K562 (cell line): ENCODE measurements around the gene TPRG1L. TPM values are rescaled to one million over a fixed set of nuclear protein-coding genes. Genes with fewer than 3 reads are reported as not detected.

ENCODE experiments used
- ATAC-seq: fragments of 200-7000 bp; cut with Tn5 transposase; 3 replicates; pipeline ENCODE4 v1.9.1; 2020; ENCODE audit warnings: moderate library complexity
- BruUV-seq: library from RNA; stranded (reverse); fragments of 400-500 nt; replicated peaks from 2 replicates; lab custom pipeline; 2021; lab: Mats Ljungman, UMichigan
- CTCF ChIA-PET: fragments of 300-600 bp; formaldehyde crosslinking; extraction: SDS; loops from one replicate; lab custom pipeline; 2021; ENCODE audit warnings: low intra/inter-chr PET ratio; lab: Yijun Ruan, JAX
- POLR2A ChIA-PET: fragments of 300-600, 350-650 bp; sonication (Branson Sonifier 250); formaldehyde crosslinking; extraction: SDS; loops from one replicate; lab custom pipeline; 2021; ENCODE audit warnings: antibody characterized with exemption, inconsistent platforms; lab: Yijun Ruan, JAX
- DNase-seq, 4 experiments: peaks; one replicate each; pipeline versions ENCODE4 v3.0.0 to v3.0.0-alpha.2; 2011 to 2018; ENCODE audit warnings: low spot score in 3 of 4, mixed read lengths in 3 of 4; ENCODE audit errors: extremely low read depth in 1 of 4
- FAIRE-seq: peaks from 2 replicates; lab custom pipeline; 2011; peaks lifted over from hg19 to GRCh38; lab: Jason Lieb, UNC
- H2AFZ ChIP-seq: 2 replicates; pipeline ENCODE4 v1.6.0; 2011; ENCODE audit warnings: low read depth, low read length, control low read depth, inconsistent platforms
- H3K27ac ChIP-seq: fragments of 200-600 bp; 3 replicates; pipeline ENCODE4 v1.8.0; 2011; ENCODE audit warnings: low read depth, mild to moderate bottlenecking, control low read depth, inconsistent platforms, low read length, moderate library complexity, mixed read lengths; ENCODE audit errors: extremely low read depth
- H3K27me3 ChIP-seq, 2 experiments: fragments of 300-600 bp in 1 of 2; 2 replicates in 1 of 2; 3 replicates in 1 of 2; pipeline versions ENCODE4 v1.6.0 to v1.8.0; 2011; ENCODE audit warnings: inconsistent platforms in 2 of 2, low read length in 2 of 2, mild to moderate bottlenecking in 1 of 2, mixed read lengths in 1 of 2, moderate library complexity in 1 of 2; ENCODE audit not compliant: control insufficient read depth in 2 of 2, insufficient read depth in 2 of 2
- H3K36me3 ChIP-seq: fragments of 300-600 bp; 3 replicates; pipeline ENCODE4 v1.8.0; 2011; ENCODE audit warnings: mild to moderate bottlenecking, low read length, inconsistent platforms; ENCODE audit not compliant: control insufficient read depth, insufficient read depth
- H3K4me1 ChIP-seq, 2 experiments: fragments of 200-600 bp in 1 of 2; replicated peaks in 1 of 2; 2 replicates in 1 of 2; 3 replicates in 1 of 2; pipeline versions ENCODE4 v1.5.1 to v1.8.0; 2011; ENCODE audit warnings: inconsistent platforms in 2 of 2, low read length in 2 of 2, mild to moderate bottlenecking in 1 of 2, mixed read lengths in 1 of 2, moderate library complexity in 1 of 2; ENCODE audit not compliant: control insufficient read depth in 2 of 2, insufficient read depth in 2 of 2
- H3K4me2 ChIP-seq: 2 replicates; pipeline ENCODE4 v1.6.1; 2011; ENCODE audit warnings: low read length, control low read depth, inconsistent platforms, mixed read lengths; ENCODE audit not compliant: insufficient read depth
- H3K4me3 ChIP-seq: fragments of 200-600 bp; sonication (generic), shearing (Covaris generic); 2 replicates; pipeline ENCODE4 v1.5.1; 2016; ENCODE audit warnings: control low read depth, inconsistent platforms
- H3K79me2 ChIP-seq: fragments of 200-600 bp; 3 replicates; pipeline ENCODE4 v1.8.0; 2011; ENCODE audit warnings: low read length, inconsistent platforms; ENCODE audit not compliant: control insufficient read depth, insufficient read depth
- H3K9ac ChIP-seq, 2 experiments: 2 replicates each; pipeline versions ENCODE4 v1.6.0 to v1.6.1; 2011; ENCODE audit warnings: low read depth in 2 of 2, low read length in 2 of 2, control low read depth in 1 of 2, inconsistent platforms in 1 of 2, mild to moderate bottlenecking in 1 of 2, mixed read lengths in 1 of 2; ENCODE audit not compliant: insufficient read depth in 1 of 2
- H3K9me1 ChIP-seq: one replicate; pipeline ENCODE4 v1.6.0; 2011; ENCODE audit warnings: inconsistent platforms, mild to moderate bottlenecking, low read length, moderate library complexity; ENCODE audit not compliant: control insufficient read depth, insufficient read depth
- H3K9me3 ChIP-seq: replicated peaks from 2 replicates; pipeline ENCODE4 v1.5.1; 2011; ENCODE audit warnings: low read depth, low read length, inconsistent platforms; ENCODE audit not compliant: control insufficient read depth, insufficient read depth
- H4K20me1 ChIP-seq: replicated peaks from 2 replicates; pipeline ENCODE4 v1.6.1; 2011; ENCODE audit warnings: low read length, inconsistent platforms, mixed read lengths; ENCODE audit not compliant: control insufficient read depth, insufficient read depth
- FOS ChIP-seq: IDR thresholded peaks from 3 replicates; pipeline ENCODE4 v1.6.1; 2011; ENCODE audit not compliant: insufficient read length; ENCODE audit errors: extremely low read depth
- GABPB2 ChIP-seq: fragments of 250-450 bp; sonication (Bioruptor Pico); conservative IDR thresholded peaks from 2 replicates; pipeline ENCODE4 v1.5.1; 2021; ENCODE audit warnings: mild to moderate bottlenecking
- NFE2L1 ChIP-seq: fragments of 450-650 bp; IDR thresholded peaks from 2 replicates; pipeline ENCODE4 v1.6.1; 2016; ENCODE audit warnings: missing genetic modification characterization, low read depth, mild to moderate bottlenecking, missing compliant biosample characterization, moderate library complexity, borderline replicate concordance
- NFIC ChIP-seq: fragments of 450-650 bp; IDR thresholded peaks from 2 replicates; pipeline ENCODE4 v1.6.1; 2017; ENCODE audit warnings: mild to moderate bottlenecking, inconsistent platforms
- ZKSCAN1 ChIP-seq: fragments of 150-350 bp; IDR thresholded peaks from 2 replicates; pipeline ENCODE4 v1.6.1; 2016; ENCODE audit warnings: low read depth, low read length
- WGBS: fragments of 100-300 bp; shearing (Covaris generic); methylation state at CpG from one replicate; pipeline ENCODE4 v1.1.6; 2016; ENCODE audit warnings: low coverage, mixed read lengths; ENCODE audit not compliant: insufficient coverage; ENCODE audit errors: missing lambda C conversion rate; 5-methylcytosine and 5-hydroxymethylcytosine counted together
- in situ Hi-C: fragments of 300-500 bp; cut with MboI; formaldehyde crosslinking; loops from 4 replicates; pipeline ENCODE4 v1.15.0; 2018; ENCODE audit warnings: inconsistent platforms, mixed read lengths
- intact Hi-C: fragments of 100-400 bp; cut with micrococcal nuclease; formaldehyde crosslinking; loops from 2 replicates; pipeline ENCODE4 v1.14.2; 2022
- polyA plus RNA-seq, 8 experiments: library from polyadenylated mRNA; depleted of rRNA in 4 of 8; stranded (reverse) in 5 of 8; unstranded in 3 of 8; fragments of >200 nt; fragmentation: Nextera tagmentation in 2 of 8; fragmentation: Illumina TruSeq in 1 of 8; extraction: Ambion mirVana in 2 of 8; extraction: Trizol in 1 of 8; gene quantifications; 2 replicates each; pipeline versions ENCODE4 v1.2.1 to v1.2.3, GENCODE V29; 2011 to 2014; ENCODE audit warnings: inconsistent platforms in 1 of 8, missing spikeins in 1 of 8
- total RNA-seq, 7 experiments: library from RNA; depleted of rRNA in 6 of 7; stranded (reverse); fragments of >200 nt in 6 of 7; fragmentation: Illumina TruSeq in 2 of 7; extraction: Trizol in 2 of 7; gene quantifications; 2 replicates each; pipeline versions ENCODE4 v1.2.1 to v1.2.3, GENCODE V29; 2011 to 2021; ENCODE audit warnings: low replicate concordance in 1 of 7
- TF ChIP-seq, protein P1 (sequence below): fragments of 450-650 bp; formaldehyde crosslinking; IDR thresholded peaks from 2 replicates; pipeline ENCODE4 v1.4.0; 2020; ENCODE audit warnings: mild to moderate bottlenecking, moderate library complexity

Gene TPRG1L
- total and polyA plus RNA-seq, 9 of the 15 experiments (the other 6 are each of a cell fraction or from before 2014, with no cell fraction given): 1.6 to 11.0 (median 6.2) TPM

DNA sequence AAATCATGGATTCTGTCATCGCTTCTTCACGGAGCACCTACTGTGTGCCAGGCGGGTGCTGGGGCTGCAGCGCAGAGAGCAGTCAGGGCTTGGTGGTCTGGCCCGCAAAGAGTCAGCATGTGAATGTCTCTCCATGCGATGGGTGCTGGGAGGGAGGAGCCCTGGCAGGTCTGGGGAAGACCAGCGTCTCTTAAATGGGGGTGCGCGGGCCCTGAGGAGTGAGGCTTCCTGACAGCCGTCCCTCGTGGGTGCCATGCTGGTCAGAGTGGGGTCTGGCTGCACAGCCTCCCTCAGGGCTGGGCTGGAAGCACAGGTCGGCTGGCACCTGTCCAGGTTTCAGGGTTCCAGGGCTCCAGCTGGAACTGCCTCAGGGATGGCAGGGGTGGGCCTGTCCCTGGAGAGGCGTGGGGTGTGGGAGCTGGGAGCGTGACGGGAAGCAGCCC lies 46.0 kb downstream of the TPRG1L start:
- ATAC-seq: no peak
- Histone ChIP-seq H3K9ac (no peak overlapping the region; a peak in 1 of 4 replicates), H3K79me2 (no peaks in the 10 kb centered on the region), H3K9me3 (no peaks in the 10 kb centered on the region), H3K36me3 (no peaks in the 10 kb centered on the region), H3K27me3 (peaks cover 48 to 68% of the 10 kb centered on the region in 2 experiments; a peak in 4 of 5 replicates), H3K4me1 (peaks cover 3 to 58% of the 10 kb centered on the region in 2 experiments; a peak in 3 of 5 replicates), H3K4me2 (no peak overlapping the region), H3K4me3 (no peak overlapping the region), H2AFZ (no peak overlapping the region), H3K9me1 (peaks cover 4% of the 10 kb centered on the region), H4K20me1 (peaks cover 52% of the 10 kb centered on the region), H3K27ac (no peak overlapping the region)
- no peak for DNase-seq
- peak; percentile 68 for TF ChIP-seq NFIC
- TF ChIP-seq NFE2L1 (tag): no peak
- TF ChIP-seq ZKSCAN1: peak; percentile 90
- TF ChIP-seq, protein P1, sequence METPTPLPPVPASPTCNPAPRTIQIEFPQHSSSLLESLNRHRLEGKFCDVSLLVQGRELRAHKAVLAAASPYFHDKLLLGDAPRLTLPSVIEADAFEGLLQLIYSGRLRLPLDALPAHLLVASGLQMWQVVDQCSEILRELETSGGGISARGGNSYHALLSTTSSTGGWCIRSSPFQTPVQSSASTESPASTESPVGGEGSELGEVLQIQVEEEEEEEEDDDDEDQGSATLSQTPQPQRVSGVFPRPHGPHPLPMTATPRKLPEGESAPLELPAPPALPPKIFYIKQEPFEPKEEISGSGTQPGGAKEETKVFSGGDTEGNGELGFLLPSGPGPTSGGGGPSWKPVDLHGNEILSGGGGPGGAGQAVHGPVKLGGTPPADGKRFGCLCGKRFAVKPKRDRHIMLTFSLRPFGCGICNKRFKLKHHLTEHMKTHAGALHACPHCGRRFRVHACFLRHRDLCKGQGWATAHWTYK: no peak
- no peak for TF ChIP-seq FOS
- TF ChIP-seq GABPB2: no peak
- no TSS peak for BruUV-seq
- FAIRE-seq: no peak
- intact Hi-C loops (no loop called here), in situ Hi-C loops (no loop called here)
- ChIA-PET CTCF (no interaction called here), POLR2A (interaction anchor here (0.7 to 2.4 kb wide), 4 partner anchors 11 to 30 kb away, joined by 3 to 7 read pairs (median 3); no protein-coding TSS in a partner anchor)
- 13% methylated on average over 13 of the region's 15 CpGs for WGBS
